GM18517 (cell line): Measurements from ENCODE around the gene MAPK11.

ENCODE experiments used
- ATAC-seq: cut with Tn5 transposase; IDR thresholded peaks from one replicate; pipeline ENCODE4 v1.9.1; 2021; ENCODE audit warnings: mild to moderate bottlenecking, moderate library complexity; ENCODE audit not compliant: unreplicated experiment

Gene MAPK11

DNA sequence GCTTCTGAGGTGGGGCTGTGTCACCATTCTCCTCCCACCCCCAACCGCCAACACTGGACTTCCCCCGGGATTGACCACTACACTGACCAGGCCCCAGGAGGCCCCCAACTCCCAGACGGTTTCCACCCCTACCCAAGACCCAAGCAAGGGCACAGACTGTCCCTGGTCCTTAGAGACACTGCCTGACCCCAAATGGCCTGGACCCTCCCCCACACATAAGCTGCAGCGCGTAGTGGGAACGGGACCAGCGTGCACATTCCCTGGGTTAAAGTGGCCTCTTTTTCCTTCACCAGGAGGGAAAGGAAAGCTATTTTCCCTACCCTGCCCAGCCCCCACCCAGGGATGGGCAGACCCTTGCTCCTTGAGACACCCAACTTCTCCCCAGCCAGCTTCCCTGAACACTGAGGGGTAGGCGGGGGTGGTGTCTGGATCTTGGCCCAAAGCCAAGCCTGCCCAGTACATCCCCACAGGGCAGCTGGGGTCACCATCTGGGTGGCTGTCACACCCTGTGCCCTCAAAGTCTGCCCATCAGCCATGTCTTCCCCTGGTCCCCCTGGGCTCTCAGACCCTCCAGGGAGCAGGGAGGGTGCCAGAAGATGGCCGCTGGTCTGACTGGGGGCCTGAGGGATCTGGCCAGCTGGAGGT is 7.1 kb downstream of the MAPK11 start:
- no peak for ATAC-seq

GRCh38 chr22:50262460-50262911 is 7.7 kb downstream of the MAPK11 start:
- ATAC-seq: no peak

- ATAC-seq: no peak
Measured at GRCh38 chr22:50261615-50262459, 8.3 kb downstream of the MAPK11 start, which contains the start of gene MAPK12. TSS of gene MAPK12 (minus strand) at chr22:50261683. CDS start at chr22:50261509, 174 bp downstream.

DNA sequence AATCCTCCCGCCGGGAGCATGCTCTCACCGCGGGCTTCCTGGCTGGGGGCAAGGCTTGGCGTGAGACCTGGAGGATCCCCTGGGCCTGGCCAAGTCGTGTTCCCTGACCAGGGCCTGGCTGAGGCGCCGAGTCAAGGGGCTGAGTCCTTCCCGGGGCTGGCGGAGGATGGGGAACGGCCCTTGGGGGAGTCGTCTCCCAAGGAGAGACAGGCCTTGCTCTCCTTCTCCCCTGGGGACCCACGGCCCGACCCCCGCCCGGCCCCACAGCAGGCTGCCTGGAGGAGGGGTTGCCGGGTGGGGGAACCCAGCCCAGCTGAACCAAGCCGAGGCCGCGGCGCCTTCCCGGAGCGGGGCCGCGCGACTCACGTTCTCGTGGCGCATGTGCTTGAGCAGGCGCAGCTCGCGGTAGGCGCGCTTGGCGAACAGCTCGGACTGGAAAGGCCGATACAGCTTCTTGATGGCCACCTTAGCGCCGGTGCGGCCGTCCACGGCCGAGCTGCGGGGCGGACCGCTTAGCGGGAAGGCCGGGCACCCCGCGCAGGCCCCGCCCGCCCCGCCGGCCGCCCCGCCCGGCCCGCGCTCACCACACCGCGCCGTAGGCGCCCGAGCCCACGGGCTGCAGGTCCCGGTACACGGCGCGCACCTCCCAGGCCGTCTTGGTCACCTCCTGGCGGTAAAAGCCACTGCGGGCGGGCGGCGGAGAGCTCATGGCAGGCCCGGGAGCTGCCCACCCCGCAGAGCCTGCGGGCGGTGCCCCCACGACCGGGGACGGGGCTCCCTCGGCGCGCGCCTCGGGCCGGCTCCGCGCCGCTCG is 9.2 kb downstream of the MAPK11 start:
- ATAC-seq: no peak

DNA sequence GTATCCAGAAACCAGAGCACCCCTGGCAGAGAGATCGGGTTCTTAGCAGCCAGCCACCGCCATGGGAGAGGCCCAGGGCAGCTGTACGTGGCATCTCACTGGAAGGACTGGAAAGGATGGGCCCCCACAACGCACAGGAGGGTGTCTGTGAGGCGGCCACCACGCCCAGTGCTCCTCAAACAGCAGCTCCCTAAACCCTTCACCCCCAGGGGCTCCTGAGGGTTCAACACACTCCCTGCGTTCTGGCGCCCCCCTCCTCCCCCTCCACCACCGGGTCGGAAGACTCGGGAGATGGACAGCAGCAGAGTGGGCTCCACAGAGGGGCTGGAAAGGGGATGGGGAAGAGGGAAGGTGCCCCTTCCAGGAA is 9.8 kb downstream of the MAPK11 start:
- ATAC-seq: no peak

GRCh38 chr22:50259302-50259701 is 10.9 kb downstream of the MAPK11 start:
- no peak for ATAC-seq

GRCh38 chr22:50258361-50259292 is 11.6 kb downstream of the MAPK11 start:
- no peak for ATAC-seq

DNA sequence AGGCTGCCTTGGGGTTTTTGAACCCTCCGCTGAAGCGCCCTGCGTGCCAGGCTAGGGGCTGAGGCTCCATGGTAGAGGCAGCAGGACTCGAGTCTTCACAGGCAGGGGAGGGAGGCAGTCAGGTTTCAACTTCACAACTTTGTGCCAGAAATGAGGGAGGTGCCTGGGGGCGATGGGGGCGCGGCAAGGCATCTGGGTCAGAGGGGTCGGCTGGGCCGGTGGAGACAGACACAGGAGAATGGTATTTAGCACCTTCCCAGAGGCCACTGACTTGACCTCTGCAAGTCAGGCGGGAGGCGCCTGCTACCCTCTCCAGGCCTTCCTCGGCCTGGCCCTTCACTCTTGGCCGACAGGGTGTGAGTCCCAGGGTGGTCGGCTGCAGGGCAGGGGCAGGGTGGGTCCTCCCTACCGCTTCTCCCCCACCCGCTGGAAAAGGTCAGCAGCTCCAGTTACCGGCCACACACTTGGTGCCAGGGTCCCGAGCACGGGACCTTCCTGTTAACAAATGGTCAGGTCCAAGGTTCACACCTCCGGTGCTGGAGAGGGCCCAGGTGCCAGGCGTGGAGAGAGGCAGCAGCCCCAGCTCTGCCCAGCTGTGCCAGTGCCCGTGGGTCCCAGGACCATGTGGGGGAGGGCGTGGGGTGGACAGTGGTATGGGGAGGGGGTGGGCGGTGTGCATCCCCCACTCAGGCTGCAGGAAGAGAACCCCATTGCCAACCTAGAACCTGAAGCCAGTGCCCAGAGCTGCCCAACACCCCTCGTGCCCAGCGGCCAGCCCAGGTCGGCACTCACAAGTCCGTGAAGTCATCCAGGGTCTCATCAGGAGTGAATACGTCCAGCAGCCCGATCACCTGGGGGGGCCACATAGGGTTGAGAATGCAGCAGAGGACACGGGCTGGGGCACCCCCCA is 12.5 kb downstream of the MAPK11 start:
- no peak for ATAC-seq

- ATAC-seq: no peak
Measured at GRCh38 chr22:50257041-50257440, 13.1 kb downstream of the MAPK11 start.

DNA sequence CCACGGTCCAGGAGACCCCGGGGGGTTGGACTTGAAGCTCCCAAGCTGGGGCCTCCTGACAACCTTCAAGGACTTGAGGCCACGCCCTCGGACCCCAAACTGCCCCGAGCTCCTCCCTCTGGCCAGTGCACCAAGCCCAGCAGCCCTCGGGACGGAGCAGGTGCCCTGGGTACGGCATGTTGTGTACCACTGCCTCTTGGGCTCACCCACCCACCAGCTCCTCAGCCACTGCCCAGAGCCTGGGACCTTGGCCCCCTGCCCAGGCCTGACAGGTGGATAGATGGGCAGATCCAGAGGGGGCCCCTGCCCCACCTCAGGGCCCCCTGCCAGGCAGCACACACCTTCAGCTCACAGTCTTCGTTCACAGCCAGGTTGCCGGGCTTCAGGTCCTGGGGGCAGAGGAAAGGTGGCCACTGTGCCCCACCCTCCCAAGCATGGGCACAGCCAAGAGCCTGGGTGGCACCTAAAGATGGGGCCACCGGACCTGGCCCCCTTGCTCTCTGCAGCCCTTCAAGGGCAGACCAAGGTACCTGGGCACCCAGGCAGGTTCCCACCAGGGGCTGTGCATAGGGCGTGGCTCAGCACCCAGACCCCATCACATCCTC is 13.8 kb downstream of the MAPK11 start:
- no peak for ATAC-seq

DNA sequence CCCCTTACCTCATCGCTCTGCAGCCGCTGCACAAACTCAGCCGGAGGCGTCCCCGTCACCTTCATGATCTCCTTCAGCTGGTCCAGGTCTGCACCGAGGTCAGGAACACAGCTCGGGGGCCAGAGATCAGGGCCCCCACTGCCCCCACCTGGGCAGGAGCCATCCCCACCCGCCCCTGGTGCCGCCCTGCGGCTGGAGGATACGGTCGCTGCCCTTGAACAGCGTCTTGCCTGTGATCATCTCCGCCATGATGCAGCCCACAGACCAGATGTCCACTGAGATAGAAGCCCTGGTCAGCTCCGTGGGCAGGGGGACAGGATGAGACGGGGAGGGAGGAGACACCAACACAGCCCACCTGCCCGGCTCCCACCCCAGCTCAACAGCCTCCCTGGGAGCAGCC is 14.6 kb downstream of the MAPK11 start:
- ATAC-seq: no peak

DNA sequence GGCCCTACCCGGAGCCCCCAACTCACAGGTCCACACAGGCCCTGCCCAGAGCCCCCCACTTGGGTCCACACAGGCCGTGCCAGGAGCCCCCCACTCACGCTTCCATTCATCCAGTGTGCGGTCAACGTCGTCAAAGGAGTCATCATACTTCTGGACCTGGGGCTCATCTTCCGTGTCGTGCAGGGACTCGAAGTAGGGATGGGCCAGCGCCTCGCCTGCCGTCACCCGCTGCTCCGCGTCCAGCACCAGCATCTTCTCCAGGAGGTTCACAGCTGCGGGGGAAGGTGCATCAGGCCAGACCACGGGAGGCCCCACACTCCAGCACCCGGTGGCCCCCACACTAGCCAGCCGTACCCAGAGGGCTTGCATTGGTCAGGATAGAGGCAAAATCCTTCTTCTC is 15.1 kb downstream of the MAPK11 start:
- ATAC-seq: no peak

- no peak for ATAC-seq
Measured at GRCh38 chr22:50253941-50254340, 16.2 kb downstream of the MAPK11 start.

- no peak for ATAC-seq
Measured at GRCh38 chr22:50253046-50253915, 16.9 kb downstream of the MAPK11 start.

DNA sequence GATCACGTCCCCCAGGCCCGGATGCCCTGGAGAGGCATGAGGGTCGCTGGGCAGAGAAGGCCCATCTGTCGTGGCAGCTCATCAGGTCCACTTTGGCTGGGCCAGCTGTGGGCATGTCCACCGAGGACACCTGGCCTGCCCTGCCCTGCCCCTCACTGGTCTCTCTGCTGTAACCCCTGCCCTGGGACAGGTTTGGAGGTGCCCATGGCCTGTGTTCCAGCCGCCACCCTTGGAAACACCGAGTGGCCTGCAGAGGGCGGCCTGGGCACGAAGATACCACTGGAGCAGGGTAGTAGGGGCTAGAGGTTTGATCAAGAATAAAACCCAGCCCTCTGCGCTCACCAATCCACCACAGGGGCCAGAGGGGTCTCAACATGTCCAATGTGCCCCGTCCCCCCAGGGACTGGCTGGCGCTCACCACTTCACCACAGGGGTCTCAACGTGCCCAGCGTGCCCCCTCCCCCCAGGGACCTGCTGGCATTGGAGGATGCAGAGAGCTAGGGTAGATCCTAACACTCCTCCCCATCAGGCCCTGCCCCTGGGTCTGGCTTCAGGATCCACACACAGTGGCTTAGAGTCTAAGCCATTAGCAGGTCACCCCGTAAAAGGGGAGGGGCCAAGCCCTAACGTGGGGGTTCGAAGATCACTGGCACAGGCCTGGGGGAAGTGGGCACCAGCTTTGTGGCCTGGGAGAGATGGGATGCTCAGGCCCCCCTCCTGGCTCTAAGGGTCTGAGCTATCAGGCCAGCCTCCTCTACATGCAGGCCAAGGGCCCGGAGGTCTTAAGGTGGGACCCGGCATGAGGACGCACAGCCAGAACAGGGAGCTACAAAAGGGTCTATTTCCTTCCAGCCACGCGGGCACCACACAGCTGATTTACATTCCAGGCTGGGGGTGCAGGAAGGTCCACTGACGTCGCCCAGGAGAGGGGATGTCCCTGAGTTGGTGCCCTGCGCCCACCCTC is 17.8 kb downstream of the MAPK11 start:
- ATAC-seq: no peak

- no peak for ATAC-seq
Measured at GRCh38 chr22:50251477-50252081, 18.6 kb downstream of the MAPK11 start.
